Stimulated activated CD8-positive, alpha-beta memory T cell treated with anti-CD3 and anti-CD28 coated beads, Interleukin-15, amount 100 ng/mL, for 24 hours (primary cell): ENCODE results near the gene ARHGEF11.

Source experiments
- DNase-seq: peaks from one replicate; pipeline ENCODE4 v3.0.0-alpha.2; 2020; ENCODE audit warnings: low read depth

ARHGEF11 gene

DNA sequence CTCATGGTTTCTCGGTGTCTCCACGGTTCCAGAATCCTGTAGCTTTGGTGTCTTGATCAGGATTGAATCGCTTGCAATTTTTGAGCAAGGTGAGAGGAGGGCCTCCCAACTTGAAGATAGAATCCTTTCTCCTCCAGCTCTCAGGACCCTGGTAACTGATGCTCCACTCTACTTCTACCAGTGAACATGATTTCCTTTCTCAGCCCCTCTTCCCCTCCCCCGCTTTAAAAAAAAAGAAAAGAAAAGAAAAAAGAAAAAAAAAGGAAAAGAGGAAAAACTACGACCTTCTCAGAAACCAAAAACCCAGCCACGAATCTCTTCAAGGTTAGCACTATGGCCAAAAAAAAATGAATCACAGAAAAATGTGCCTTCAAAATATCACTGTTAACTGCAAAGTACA lies 1.2 kb downstream of the ARHGEF11 start:
- DNase-seq, result no peak

DNA sequence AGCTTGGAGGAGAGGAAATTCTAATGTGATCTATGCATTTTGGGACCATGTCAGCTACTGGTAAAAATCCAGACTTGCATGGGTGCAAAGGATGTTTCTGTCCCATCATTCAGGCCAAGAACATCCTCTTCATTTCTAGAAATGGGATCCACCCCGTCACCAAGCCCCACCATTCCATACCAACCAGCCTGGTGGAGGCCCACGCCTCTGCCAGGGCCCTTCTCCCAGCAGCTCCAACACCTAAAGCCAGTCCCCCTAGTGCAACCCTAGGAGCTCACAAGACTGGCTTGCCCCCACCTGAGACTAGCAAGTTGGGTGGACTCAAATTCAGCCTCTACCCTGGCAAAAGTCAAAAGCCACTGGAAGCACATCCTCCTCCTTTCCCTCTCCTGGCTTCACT lies 1.9 kb downstream of the ARHGEF11 start:
- DNase-seq, result no peak

DNA sequence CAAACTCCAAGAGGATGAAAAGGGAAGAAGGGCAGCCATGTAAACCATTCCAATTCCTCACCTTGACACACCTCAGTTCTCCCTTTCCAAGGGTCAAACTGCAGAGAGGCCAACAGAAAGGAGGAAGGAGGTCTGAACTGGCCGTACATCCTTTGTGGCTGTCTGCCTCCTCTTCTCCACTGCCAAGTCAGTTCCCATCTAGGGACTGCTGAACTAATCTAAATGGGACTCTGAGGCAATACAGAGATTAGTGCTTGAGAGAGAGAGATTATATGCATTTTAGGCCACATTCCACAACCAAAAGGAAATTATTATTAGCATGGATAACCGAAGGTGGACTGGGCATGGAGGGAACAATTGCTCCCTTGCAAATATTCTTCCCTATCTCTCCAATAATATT lies 2.7 kb downstream of the ARHGEF11 start:
- no peak for DNase-seq

DNA sequence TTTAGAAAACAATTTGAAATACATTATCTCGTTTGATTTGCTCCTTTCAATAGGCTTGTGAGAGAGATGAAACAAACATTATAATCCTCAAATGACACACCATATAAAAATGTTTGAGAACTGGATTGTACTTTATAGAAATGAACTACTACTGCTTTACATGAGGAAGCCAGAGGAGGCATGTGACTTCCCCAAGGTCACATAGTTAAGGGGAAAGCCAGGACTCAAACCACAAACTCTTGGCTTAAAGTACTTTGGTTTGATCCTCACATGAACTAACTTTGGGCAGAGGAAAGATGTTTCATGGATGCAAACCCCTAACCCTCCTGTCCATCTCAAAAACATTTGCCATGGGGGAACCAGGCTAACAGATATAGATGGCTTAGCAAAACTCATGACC lies 4.7 kb downstream of the ARHGEF11 start:
- DNase-seq, result no peak

DNA sequence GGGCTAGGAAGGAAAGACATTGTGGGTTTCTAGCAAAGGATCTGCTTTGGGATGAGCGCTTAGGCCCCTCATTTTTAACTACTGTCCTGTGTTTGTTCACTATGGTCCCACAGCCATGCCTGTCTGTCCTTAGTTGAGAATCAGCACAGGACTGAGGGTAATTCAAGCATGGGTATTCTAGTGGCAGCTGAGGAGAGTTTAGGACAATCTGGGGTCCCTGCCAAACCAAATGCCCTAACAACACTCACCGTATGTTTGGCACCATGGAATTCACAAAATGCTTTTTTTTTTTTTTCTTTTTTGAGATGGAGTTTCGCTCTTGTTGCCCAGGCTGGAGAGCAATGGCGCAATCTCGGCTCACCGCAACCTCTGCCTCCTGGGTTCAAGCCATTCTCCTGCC lies 10.4 kb downstream of the ARHGEF11 start:
- DNase-seq, result no peak

DNA sequence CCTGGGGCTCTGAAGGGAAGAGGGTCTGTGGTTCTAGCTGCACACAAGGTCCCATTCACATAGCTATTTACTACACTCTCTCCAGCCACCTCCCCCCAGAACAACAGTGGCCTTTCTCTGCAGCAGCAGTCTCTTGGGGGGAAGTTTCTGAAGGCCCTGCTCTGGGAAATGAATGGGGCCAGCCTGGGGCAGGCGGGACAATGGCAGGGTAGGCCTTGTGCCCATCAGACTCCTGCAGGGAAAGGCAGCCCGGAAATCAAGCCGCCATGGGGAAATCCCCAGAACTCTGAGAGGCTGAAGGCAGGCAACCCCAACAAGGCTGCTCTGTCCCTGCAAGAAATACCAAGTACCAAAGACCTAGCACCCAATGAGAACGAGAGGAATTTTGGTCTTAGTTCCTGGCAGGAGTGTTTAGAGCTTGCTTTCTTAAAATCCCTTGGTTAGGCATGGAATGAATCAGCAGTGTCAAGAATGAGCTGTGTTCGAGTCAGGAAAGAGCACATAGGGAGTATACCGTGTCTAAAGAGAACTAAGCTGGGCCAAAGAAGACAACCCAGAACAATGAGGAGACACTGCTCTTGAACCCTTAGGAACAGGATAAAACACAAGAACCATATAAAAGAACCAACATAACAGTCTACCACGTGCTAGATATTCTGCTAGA lies 11.3 kb downstream of the ARHGEF11 start:
- DNase-seq, result no peak

DNA sequence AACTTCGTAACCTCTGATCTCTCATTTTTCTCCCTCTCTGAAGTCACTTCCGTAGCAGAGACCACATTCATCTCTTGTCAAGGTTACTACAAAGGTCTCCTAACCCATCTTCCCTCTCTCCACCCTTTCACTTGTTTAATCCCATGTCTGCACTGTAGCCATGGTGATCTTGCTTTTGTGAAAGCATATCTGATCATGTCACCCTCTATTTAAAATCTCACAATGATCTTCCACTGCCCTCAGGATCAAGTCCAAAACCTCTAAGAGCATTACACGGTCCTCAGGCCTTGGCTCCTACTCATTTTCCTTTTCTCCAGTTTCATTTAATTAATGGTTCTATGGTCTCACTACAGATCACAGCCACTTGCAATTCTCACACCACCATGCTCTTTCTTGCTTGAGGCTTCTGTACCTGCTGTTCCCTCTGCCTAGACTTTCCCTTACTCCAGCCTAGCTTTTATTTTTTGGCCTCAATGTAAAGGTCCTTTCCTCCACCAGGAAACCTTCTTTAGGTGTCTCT lies 12.1 kb downstream of the ARHGEF11 start:
- DNase-seq, result no peak

DNA sequence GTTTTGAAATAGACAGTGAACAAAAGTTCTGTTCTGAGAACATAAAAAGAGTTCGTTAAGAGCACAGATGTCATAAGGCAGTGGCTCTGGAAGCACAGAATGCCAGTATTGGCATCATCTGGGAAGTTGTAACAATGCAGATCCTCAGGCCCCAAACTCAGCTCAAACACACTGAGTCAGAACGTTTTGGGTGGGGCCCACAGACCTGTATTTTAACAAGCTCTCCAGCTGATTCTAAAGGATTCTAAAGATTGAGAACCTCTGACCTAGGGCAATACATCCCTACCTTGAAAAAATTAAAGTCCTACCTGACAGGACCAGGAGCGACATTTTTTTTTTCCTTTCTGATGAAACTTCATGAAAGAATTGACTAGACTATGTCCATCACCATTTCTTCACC lies 13.2 kb downstream of the ARHGEF11 start:
- DNase-seq, result no peak

DNA sequence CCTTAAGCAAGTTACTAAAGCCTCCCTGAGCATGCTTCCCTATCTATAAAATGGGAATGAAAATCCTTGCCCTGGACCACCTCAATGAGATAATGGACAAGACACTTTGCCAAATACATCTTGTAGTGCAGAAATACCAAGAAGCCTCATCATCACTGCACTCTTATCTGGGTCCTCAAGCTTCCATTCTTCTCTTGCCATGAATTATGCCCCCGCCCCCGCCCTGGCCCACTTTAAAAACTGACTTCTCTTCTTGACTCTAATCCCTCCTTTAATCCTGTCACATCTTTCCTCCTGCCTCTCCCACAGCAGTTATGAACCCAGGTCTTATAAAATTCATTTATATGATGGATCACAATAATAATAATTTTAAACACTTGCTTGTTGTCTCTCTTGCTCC lies 14.8 kb downstream of the ARHGEF11 start:
- no peak for DNase-seq

DNA sequence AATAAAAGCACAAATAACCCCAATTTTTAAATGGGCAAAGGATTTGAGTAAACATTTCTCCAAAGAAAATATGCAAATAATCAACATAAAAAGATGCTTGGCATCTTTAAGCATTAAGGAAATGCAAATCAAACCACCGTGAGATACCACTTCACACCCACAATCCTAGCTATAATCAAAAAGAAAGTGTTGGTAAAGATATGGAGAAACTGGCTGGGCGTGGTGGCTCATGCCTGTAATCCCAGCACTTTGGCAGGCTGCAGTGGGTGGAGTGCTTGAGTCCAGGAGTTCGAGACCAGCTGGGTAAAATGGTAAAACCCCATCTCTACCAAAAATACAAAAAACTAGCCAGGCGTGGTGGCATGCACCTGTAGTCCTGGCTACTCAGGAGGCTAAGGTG lies 16.9 kb downstream of the ARHGEF11 start:
- no peak for DNase-seq

DNA sequence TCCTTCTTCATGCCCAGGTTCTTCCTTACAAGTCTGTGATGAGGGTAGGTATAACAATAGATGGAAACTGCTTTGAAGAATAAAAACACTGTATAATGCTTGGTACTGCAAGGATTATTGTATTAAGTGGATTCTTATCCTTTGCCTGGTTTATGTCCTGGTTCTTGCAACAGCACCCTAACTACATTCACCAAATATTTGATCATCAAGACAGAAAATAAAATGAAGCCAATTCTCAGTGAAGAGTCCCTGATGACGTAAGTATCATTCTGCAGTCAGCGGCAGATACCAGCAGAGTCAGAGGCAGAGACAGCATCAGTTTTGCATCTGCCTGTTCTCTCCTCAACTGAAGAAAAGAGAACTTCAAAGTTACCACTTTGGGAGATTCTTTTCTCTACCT lies 19.7 kb downstream of the ARHGEF11 start:
- DNase-seq, result no peak

DNA sequence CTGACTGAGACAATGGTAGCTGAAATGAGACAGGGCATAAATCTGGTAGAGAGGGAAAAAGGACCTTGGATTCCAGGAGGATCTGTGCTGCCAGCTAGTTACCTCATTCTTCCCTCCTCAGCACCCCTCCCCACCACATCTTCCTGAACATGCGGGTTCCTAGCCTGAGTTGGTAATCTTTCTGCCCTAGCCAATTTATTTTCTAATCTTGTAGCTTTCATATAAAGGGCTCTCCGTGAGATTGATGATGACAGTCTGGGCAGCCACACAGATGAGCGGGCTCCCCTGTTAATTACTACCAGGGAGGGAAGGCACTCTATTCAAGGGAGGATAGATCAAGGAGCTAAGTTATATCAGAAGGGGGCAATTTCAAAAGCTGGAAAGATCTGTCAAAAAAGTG lies 20.2 kb downstream of the ARHGEF11 start:
- DNase-seq, result no peak

DNA sequence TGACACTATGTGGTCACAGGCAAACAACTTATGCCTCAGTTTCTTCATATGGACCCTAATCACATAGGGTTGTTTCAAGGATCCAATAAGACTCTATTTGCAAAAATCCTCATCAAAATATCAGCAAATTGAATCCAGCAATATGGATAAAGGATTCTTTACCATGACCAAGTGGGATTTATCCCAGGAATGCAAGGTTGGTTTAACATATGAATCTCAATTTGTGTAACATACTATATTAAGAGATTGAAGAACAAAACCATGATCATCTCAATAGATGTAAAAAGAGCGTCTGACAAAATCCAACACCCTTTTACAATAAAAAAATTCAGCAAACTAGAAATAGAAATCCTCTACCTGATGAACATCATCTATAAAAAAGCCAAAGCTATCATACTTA lies 23.9 kb downstream of the ARHGEF11 start:
- no peak for DNase-seq

DNA sequence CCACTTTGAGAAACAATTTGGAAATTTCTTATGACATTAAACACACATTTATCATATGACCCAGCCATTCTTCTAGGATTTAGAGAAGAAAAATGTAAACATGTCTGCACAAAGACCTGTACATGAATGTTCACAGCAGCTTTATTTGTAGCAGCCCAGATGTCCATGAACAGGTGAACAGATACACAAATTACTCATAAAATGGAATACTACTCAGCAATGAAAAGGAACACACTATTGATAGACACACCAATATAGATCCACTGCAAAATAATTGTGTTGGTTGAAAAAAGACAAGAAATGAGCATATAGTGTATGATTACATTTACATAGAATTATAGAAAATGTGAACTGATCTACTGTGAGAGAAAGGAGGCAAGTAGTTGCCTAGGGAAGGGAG lies 26.1 kb downstream of the ARHGEF11 start:
- DNase-seq, result no peak

DNA sequence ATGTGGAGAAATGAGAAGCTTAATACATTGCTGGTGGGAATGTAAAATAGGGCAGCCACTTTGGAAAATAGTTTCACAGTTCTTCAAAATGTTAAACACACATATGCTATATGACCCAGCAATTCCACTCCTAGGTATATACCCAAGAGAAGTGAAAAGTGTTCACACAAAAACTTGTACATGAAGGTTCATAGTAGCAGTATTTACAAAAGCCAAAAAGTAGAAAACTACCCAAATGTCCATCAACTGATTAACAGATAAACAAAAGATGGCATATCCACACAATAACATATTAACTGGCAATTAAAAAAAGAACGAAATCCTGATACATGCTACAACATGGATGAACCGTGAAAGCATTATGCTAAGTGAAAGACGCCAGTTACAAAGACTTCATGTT lies 33.7 kb downstream of the ARHGEF11 start:
- DNase-seq, result no peak

DNA sequence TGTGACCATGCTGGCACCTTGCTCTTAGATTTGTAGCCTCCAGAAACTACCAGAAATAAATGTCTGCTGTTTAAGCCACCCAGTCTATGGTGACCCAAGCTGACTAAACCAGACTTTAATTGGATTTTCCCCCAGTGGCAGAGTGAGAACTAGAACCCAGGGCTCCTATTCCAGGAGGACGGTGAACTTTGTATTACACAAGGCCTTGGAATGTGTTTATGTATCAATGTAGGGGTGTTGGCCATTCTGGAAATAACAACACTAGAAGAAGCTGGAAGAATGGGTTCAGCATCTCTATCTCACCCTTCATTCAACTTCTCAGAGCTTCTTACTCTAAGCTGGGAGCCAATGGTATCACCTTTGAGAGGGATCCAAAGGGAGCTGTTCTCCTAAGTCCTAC lies 37.0 kb downstream of the ARHGEF11 start:
- DNase-seq, result no peak

DNA sequence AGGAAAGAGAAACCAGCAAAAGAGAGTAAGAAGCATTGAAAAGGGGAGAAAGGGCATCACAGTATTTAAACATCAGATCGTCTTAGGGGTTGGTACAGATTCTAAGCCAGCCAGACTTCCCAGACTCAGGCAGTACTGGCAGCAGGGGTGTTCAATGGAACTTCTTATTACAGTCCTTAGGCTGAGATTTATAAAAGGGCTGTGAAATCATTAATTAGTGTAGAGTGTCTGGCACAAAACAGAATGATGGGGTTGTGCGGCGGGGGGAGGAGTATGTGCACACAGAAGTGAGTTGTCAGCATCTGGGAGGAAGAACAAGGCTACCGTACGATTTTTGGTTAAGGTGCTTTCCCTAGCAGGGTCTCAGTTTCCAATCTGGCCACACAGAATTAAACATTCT lies 38.2 kb downstream of the ARHGEF11 start:
- DNase-seq, result no peak

DNA sequence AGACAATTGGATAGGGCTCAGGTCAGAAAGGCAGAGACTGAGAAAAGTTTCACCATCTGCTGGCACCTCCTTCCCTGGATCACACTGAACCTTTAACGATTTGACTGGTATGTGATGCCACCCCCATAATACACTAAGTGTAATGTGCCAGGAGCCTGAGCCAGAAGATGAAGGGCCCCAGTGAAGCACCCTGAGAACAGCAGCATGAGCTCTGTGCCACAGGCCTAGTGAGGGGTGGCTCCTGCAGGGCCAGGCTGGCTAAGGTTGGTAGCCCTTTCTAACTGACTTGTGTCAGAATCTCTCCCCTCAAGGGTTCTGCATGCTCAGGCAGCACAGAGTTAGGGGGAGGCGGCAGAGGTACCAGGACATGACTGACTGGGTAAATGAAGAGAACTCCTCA lies 38.9 kb downstream of the ARHGEF11 start:
- no peak for DNase-seq

DNA sequence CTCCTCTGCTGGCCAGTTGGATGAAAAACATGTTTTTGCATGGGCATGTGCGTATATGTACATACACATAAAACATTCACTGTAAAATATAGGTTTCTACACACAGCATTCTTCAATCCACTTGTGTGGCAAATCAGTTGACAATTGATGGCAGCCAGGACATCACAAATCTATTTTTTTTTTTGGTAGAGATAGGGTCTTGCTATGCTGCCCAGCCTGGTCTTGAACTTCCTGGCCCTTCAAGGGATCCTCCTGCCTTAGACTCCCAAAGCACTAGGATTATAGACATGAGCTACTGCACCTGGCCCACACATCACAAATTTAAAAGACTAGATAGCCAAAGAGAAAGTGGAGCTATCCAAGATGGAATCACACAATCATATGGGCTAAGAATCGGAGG lies 39.6 kb downstream of the ARHGEF11 start:
- no peak for DNase-seq

DNA sequence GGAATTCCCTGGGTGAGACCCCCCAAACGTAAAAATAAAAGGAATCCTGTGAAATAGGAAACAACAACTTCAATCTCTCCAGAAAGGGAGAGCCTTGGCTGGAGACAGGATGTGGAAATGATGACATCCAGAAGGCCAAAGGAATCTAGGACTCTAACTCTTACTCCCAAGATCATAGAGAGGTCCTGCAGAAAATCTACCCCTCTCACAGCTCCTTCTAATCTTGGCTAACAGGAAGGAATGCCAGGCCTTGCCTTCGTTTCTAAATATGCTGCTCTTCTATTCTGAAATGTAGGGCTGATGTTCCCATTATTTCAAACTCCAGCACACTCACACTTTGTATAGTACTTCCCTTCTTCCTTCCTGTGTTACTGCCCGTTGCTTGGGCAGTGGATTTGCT lies 40.7 kb downstream of the ARHGEF11 start:
- no peak for DNase-seq

DNA sequence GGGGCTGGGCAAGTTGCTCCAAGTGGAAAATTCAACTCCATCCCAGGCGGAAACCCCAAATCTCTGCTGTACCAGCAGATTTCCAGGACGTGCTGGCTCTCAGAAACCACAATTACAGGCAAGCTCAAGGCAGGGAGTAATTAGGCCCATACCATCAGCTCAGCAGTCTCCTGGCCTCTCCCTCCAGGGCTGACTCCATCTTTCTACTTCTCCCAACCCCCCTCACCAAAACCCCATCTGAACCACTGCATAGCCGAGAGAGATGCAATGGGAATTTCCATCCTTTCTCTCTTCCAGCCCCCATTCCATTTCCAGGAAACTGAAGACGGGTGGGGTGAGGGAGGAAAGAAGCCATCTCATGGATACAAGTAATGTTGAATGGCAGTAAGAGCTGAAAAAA lies 41.2 kb downstream of the ARHGEF11 start:
- no peak for DNase-seq

DNA sequence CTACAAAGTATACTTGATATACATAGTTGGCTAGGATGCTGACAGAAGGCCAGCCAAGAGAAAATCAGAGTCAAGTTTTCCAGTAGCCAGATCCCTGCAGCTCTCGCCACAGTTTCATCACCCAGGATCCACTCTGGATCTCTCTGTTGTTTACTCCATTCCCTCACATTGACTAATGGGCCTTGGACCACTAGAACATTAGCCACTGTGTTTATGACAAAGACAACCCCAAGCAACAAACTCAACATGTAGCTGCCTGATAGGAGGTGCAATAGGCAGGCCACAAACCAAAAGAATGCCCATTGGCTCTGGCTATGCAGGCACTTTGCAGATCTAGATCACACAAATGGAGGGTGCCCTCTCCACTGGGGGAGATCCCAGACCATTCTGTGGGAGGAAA lies 44.2 kb downstream of the ARHGEF11 start:
- no peak for DNase-seq

DNA sequence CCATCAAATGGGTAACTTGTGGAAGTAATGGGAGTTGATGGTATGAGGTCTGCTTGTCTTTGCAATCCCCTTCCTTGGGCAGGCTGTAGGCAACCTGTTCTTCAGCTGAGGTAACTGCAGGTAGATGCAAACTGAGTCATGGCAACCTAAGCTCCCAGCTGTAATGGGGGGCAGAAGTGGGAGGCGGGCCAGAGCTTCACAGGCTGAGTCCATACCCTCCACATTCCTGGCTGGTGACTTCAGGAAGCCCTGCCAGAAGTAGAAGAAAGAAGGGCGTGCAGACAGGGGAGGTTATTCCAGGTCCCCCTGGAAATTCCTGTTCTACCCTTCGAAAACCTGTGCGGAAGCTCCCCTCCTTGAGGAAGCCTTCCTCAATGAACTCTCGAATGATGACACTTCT lies 44.9 kb downstream of the ARHGEF11 start:
- DNase-seq, result no peak

DNA sequence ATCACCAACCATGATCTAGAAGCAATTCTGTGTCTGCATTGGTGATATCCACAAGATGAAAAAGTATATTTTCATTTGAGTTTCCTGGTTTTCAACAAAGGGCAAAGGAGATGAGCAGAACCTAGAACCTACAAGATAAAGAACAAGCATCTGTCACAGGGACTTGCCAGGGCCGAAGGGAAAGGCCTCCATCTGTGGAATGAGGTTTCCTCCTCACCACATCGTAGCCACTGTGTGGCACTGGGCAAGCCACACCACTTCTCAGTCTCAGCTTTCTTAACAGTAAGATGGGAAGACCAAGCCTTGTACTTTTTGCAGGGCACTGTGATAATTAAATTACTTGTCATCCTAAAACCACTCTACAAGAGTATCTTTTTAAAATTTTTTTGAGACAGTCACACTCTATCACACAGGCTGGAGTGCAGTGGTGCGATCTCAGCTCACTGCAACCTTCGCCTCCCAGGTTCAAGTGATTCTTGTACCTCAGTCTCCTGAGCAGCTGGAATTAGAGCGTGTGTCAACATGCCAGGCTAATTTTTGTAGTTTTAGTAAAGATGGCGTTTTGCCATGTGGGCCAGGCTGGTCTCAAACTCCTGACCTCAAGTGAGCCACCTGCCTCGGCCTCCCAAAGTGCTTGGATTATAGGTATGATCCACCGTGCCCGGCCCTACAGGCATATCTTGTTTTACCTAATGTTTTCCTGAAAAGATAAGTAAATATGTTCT lies 45.8 kb downstream of the ARHGEF11 start:
- DNase-seq, result no peak
